OCI-LY7 (cell line): ENCODE results near the gene RIMS3.

ENCODE experiments used
- EZH2phosphoT487 ChIP-seq: fragments of 200-600 bp; sonication (generic); IDR thresholded peaks from 2 replicates; pipeline ENCODE4 v1.6.1; 2018; ENCODE audit warnings: low read depth, borderline replicate concordance, mild to moderate bottlenecking, mixed run types, antibody characterized with exemption, low read length, moderate library complexity, mixed read lengths
- TF ChIP-seq, protein P1 (sequence below): fragments of 200-600 bp; sonication (generic); conservative IDR thresholded peaks from 2 replicates; pipeline ENCODE4 v1.5.1; 2014; ENCODE audit warnings: mild to moderate bottlenecking, antibody characterized with exemption, low read length, moderate library complexity, mixed read lengths

DNA sequence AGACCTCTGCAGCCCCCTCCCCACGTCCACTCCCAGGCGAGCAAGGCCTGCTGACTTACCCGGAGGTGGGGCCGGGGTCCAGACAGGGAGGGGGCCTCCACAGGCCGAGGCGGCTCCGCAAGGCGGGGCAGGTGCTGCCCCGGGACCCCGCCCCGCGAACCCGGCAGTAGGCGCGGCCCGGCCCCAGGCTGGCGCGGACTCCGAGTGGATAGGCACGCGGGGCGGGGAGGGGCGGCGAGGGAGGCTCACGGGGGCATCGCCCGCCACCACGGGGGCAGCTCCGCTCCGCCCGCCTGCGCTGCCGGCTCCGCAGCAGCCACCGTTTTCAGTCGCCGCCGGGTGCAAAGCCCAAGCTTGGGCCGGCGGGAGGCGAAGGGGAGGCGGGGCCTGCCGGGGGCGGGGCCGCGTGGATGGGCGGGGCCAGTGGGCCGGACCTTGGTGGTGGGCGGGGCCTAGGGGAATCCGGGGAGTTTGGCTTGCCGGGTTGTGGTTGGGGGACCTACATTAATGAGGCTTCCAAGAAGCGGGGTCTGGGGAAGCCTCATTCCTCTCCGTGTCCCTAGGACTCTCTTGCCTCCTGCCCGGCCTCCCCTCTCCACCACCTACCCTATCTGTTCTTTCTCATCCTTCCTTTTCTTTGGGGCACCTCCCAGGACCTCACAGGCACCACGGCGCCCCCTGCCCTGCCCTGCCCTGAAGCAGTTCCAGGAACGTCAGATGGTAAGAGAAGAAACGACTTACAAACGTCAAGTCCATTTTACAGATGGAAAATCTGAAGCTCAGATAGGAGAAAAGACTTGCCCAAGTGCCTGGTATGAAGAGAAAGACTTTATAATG lies at the start of gene RIMS3:
- TF ChIP-seq EZH2phosphoT487 = no peak
- TF ChIP-seq, protein P1, sequence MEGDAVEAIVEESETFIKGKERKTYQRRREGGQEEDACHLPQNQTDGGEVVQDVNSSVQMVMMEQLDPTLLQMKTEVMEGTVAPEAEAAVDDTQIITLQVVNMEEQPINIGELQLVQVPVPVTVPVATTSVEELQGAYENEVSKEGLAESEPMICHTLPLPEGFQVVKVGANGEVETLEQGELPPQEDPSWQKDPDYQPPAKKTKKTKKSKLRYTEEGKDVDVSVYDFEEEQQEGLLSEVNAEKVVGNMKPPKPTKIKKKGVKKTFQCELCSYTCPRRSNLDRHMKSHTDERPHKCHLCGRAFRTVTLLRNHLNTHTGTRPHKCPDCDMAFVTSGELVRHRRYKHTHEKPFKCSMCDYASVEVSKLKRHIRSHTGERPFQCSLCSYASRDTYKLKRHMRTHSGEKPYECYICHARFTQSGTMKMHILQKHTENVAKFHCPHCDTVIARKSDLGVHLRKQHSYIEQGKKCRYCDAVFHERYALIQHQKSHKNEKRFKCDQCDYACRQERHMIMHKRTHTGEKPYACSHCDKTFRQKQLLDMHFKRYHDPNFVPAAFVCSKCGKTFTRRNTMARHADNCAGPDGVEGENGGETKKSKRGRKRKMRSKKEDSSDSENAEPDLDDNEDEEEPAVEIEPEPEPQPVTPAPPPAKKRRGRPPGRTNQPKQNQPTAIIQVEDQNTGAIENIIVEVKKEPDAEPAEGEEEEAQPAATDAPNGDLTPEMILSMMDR = peak; percentile 78
